Spleen (tissue), 11 donors: ENCODE measurements around the gene PIK3R4. TPM values are rescaled to one million over a fixed set of nuclear protein-coding genes. Genes with fewer than 3 reads are reported as not detected.

ENCODE experiments used
- DNase-seq: peaks from one replicate; pipeline ENCODE4 v3.0.0-alpha.2; 2020
- H3K27ac ChIP-seq, 8 donors: fragments of 200-600 bp; sonication (generic) in 7 of 8; 1 replicate in 4 of 8; 2 replicates in 4 of 8; pipeline versions ENCODE4 v1.5.0 to v1.8.0; 2016 to 2021; ENCODE audit warnings: inconsistent platforms in 4 of 8, mild to moderate bottlenecking in 4 of 8, moderate library complexity in 1 of 8
- H3K27me3 ChIP-seq, 7 donors: fragments of 200-600 bp; sonication (generic) in 6 of 7; replicated peaks in 1 of 7; 1 replicate in 4 of 7; 2 replicates in 3 of 7; pipeline versions ENCODE4 v1.5.0 to v1.8.0; 2016 to 2021; ENCODE audit warnings: inconsistent platforms in 3 of 7, mild to moderate bottlenecking in 1 of 7
- H3K36me3 ChIP-seq, 6 donors: fragments of 200-600 bp; sonication (generic) in 5 of 6; 1 replicate in 4 of 6; 2 replicates in 2 of 6; pipeline versions ENCODE4 v1.5.0 to v1.8.0; 2016 to 2021; ENCODE audit warnings: inconsistent platforms in 2 of 6
- H3K4me1 ChIP-seq, 6 donors: fragments of 200-600 bp; sonication (generic) in 5 of 6; 1 replicate in 3 of 6; 2 replicates in 3 of 6; pipeline versions ENCODE4 v1.5.0 to v1.8.0; 2016 to 2021; ENCODE audit warnings: inconsistent platforms in 3 of 6
- H3K4me3 ChIP-seq, 8 donors: fragments of 200-600 bp; sonication (generic) in 7 of 8; 1 replicate in 4 of 8; 2 replicates in 4 of 8; pipeline versions ENCODE4 v1.5.0 to v1.8.0; 2016 to 2021; ENCODE audit warnings: inconsistent platforms in 4 of 8, mild to moderate bottlenecking in 4 of 8, moderate library complexity in 2 of 8
- H3K9me3 ChIP-seq, 8 donors: fragments of 200-600 bp; sonication (generic) in 7 of 8; 1 replicate in 4 of 8; 2 replicates in 4 of 8; pipeline versions ENCODE4 v1.5.0 to v1.8.0; 2016 to 2021; ENCODE audit warnings: inconsistent platforms in 4 of 8
- CTCF ChIP-seq, 11 experiments: fragments of 200-600 bp in 7 of 11; fragments of 450-650 bp in 4 of 11; sonication (generic) in 4 of 11; IDR thresholded peaks in 8 of 11; conservative IDR thresholded peaks in 3 of 11; 1 replicate in 7 of 11; 2 replicates in 4 of 11; pipeline versions ENCODE4 v1.4.0 to v1.8.0; 2016 to 2021; ENCODE audit warnings: antibody characterized with exemption in 11 of 11, inconsistent platforms in 4 of 11, mild to moderate bottlenecking in 1 of 11
- POLR2A ChIP-seq, 3 donors: fragments of 450-650 bp; IDR thresholded peaks; one replicate each; pipeline ENCODE4 v1.5.1; 2017; ENCODE audit warnings: antibody characterized with exemption in 3 of 3, mild to moderate bottlenecking in 1 of 3
- POLR2AphosphoS5 ChIP-seq, 3 donors: sonication (generic); formaldehyde crosslinking; IDR thresholded peaks; one replicate each; pipeline ENCODE4 v1.5.1; 2017; ENCODE audit warnings: antibody characterized with exemption in 3 of 3
- WGBS, 5 donors: extraction: QIAGEN DNeasy Blood & Tissue Kit in 3 of 5; methylation state at CpG; one replicate each; pipeline versions ENCODE4 v1.1.5 to v1.1.7; 2013 to 2018; 5-methylcytosine and 5-hydroxymethylcytosine counted together
- intact Hi-C: fragments of 100-400 bp; cut with DNase I; formaldehyde crosslinking; loops from one replicate; pipeline ENCODE4 v1.15.0; 2023; ENCODE audit warnings: low total_unique reads
- polyA plus RNA-seq, 3 donors: library from polyadenylated mRNA; stranded (reverse); fragments of 200-250 nt; gene quantifications; one replicate each; pipeline ENCODE4 v1.2.1, GENCODE V29; 2013
- total RNA-seq, 7 donors: library from RNA; depleted of rRNA in 3 of 7; stranded (reverse); fragments of >200 nt in 3 of 7; fragmentation: NEBNext Ultra II Directional in 4 of 7; extraction: Animal tissue kit (Norgen Biotek cat#: 25700) in 4 of 7; gene quantifications; one replicate each; pipeline versions ENCODE4 v1.1.0 to v1.2.1, GENCODE V29; 2016 to 2021
- donor health status: healthy with polysubstance abuse.
- donor health status: DM: no; HTN: no; CAD: no; lungs with moderate emphysema.
- donor health status: DM: no; HTN: no; CAD: no.
- donor health status: Bipolar disorder and iron deficiency.
- donor health status: healthy.
- donor health status: DM: no; HTN: no; CAD: no.
- donor health status: DM: yes; HTN: yes; CAD: no.

The PIK3R4 gene
- total and polyA plus RNA-seq, 10 donors, result 21.6 to 44.2 (median 30.1) TPM

- peaks cover 0 to 100% (median 73%) of the 10 kb centered on the region in 6 donors for H3K36me3 ChIP-seq
- TF ChIP-seq POLR2AphosphoS5 (IDR thresholded peaks at IDR 0.05) (no peak), CTCF (IDR thresholded peaks at IDR 0.05 in 8 of 11, conservative IDR thresholded peaks at IDR 0.05 in 3 of 11) (no peak), POLR2A (IDR thresholded peaks at IDR 0.05) (no peak)
- WGBS, 5 donors, result 76 to 91% (median 83%) methylated on average over 7 of the region's 7 CpGs
These were observed 67.4 kb downstream of the PIK3R4 start for GRCh38 chr3:130679218-130679617.

GRCh38 chr3:130677343-130677742, 69.3 kb downstream of the PIK3R4 start:
- Histone ChIP-seq H3K27ac (no peak overlapping the region), H3K27me3 (no peaks in the 10 kb centered on the region), H3K4me3 (no peak overlapping the region), H3K4me1 (no peaks in the 10 kb centered on the region), H3K36me3 (peaks cover 0 to 93% (median 57%) of the 10 kb centered on the region in 6 donors), H3K9me3 (no peaks in the 10 kb centered on the region)
- intact Hi-C loops, result no loop called here
- TF ChIP-seq CTCF (IDR thresholded peaks at IDR 0.05 in 8 of 11, conservative IDR thresholded peaks at IDR 0.05 in 3 of 11) (no peak), POLR2A (IDR thresholded peaks at IDR 0.05) (no peak), POLR2AphosphoS5 (IDR thresholded peaks at IDR 0.05) (no peak)
- 64 to 87% (median 64%) methylated on average over 1 of the region's 1 CpG for WGBS, 5 donors
- no peak for DNase-seq

More at GRCh38 chr3:130679218-130679617, 67.4 kb downstream of the PIK3R4 start:
- no peaks in the 10 kb centered on the region for H3K4me1 ChIP-seq
- H3K27ac ChIP-seq, result no peak overlapping the region
- H3K4me3 ChIP-seq, result no peak overlapping the region
- no peaks in the 10 kb centered on the region for H3K27me3 ChIP-seq
- DNase-seq, result no peak
- intact Hi-C loops, result no loop called here
- no peaks in the 10 kb centered on the region for H3K9me3 ChIP-seq

- no peak for DNase-seq
- Histone ChIP-seq H3K36me3 (peaks cover 0 to 64% (median 27%) of the 10 kb centered on the region in 6 donors), H3K9me3 (no peaks in the 10 kb centered on the region), H3K27ac (no peak overlapping the region), H3K4me3 (no peak overlapping the region), H3K4me1 (no peaks in the 10 kb centered on the region), H3K27me3 (no peaks in the 10 kb centered on the region)
- WGBS, 5 donors, result 90 to 94% (median 90%) methylated on average over 2 of the region's 2 CpGs
- intact Hi-C loops, result no loop called here
- TF ChIP-seq POLR2A (IDR thresholded peaks at IDR 0.05), result no peak
- TF ChIP-seq POLR2AphosphoS5 (IDR thresholded peaks at IDR 0.05), result no peak
- no peak for TF ChIP-seq CTCF (IDR thresholded peaks at IDR 0.05 in 8 of 11, conservative IDR thresholded peaks at IDR 0.05 in 3 of 11)
These were observed 74.9 kb downstream of the PIK3R4 start for GRCh38 chr3:130671545-130672312.

- Histone ChIP-seq H3K27ac (no peak overlapping the region), H3K4me3 (no peak overlapping the region), H3K36me3 (peaks cover 0 to 44% (median 17%) of the 10 kb centered on the region in 6 donors), H3K27me3 (no peaks in the 10 kb centered on the region), H3K4me1 (no peaks in the 10 kb centered on the region), H3K9me3 (no peaks in the 10 kb centered on the region)
- intact Hi-C loops, result no loop called here
- 91 to 97% (median 92%) methylated on average over 2 of the region's 2 CpGs for WGBS, 5 donors
- no peak for TF ChIP-seq POLR2A (IDR thresholded peaks at IDR 0.05)
- TF ChIP-seq POLR2AphosphoS5 (IDR thresholded peaks at IDR 0.05), result no peak
- no peak for TF ChIP-seq CTCF (IDR thresholded peaks at IDR 0.05 in 8 of 11, conservative IDR thresholded peaks at IDR 0.05 in 3 of 11)
- no peak for DNase-seq
These were observed 76.9 kb downstream of the PIK3R4 start for GRCh38 chr3:130669740-130670139.
